Lung (tissue), 12 donors: ENCODE data around the gene ERCC1. TPM values are rescaled to one million over a fixed set of nuclear protein-coding genes. Genes with fewer than 3 reads are reported as not detected.
A peak's percentile ranks its signal among the peaks of the same experiment; 100 is the strongest.

Experiments used
- ATAC-seq: fragments of 200-7000 bp; cut with Tn5 transposase; one replicate; pipeline ENCODE4 v1.9.1; 2020; ENCODE audit warnings: moderate number of reproducible peaks; ENCODE audit not compliant: insufficient read depth, low FRiP score
- DNase-seq, 3 donors: peaks; one replicate each; pipeline ENCODE4 v3.0.0-alpha.2; 2013 to 2017
- H3K27ac ChIP-seq, 2 donors: one replicate each; pipeline ENCODE4 v1.5.1; 2013; ENCODE audit warnings: mild to moderate bottlenecking in 2 of 2, moderate library complexity in 2 of 2, control low read depth in 1 of 2, inconsistent platforms in 1 of 2, low read depth in 1 of 2, low read length in 1 of 2
- H3K27me3 ChIP-seq, 3 donors: one replicate each; pipeline ENCODE4 v1.5.1; 2013; ENCODE audit warnings: low read length in 2 of 3; ENCODE audit not compliant: control insufficient read depth in 3 of 3, insufficient read depth in 3 of 3
- H3K36me3 ChIP-seq, 4 donors: one replicate each; pipeline ENCODE4 v1.5.1; 2013; ENCODE audit warnings: low read length in 4 of 4, mild to moderate bottlenecking in 1 of 4, moderate library complexity in 1 of 4; ENCODE audit not compliant: control insufficient read depth in 4 of 4, insufficient read depth in 4 of 4
- H3K4me1 ChIP-seq, 5 donors: one replicate each; pipeline ENCODE4 v1.5.1; 2013; ENCODE audit warnings: low read length in 5 of 5, mild to moderate bottlenecking in 2 of 5, moderate library complexity in 1 of 5; ENCODE audit not compliant: control insufficient read depth in 5 of 5, insufficient read depth in 5 of 5
- H3K4me3 ChIP-seq: one replicate; pipeline ENCODE4 v1.5.1; 2013; ENCODE audit warnings: mild to moderate bottlenecking, control low read depth, moderate library complexity
- H3K9ac ChIP-seq, 2 donors: one replicate each; pipeline ENCODE4 v1.5.1; 2013; ENCODE audit warnings: low read length in 2 of 2, control low read depth in 1 of 2; ENCODE audit not compliant: insufficient read depth in 1 of 2
- H3K9me3 ChIP-seq, 4 donors: one replicate each; pipeline ENCODE4 v1.5.1; 2013; ENCODE audit warnings: low read length in 3 of 4, mild to moderate bottlenecking in 1 of 4, moderate library complexity in 1 of 4; ENCODE audit not compliant: control insufficient read depth in 4 of 4, insufficient read depth in 3 of 4
- CTCF ChIP-seq: IDR thresholded peaks from 2 replicates; pipeline ENCODE4 v1.5.1; 2012; ENCODE audit warnings: mild to moderate bottlenecking; ENCODE audit errors: control extremely low read depth, extremely low read depth
- WGBS, 2 donors: extraction: QIAGEN DNeasy Blood & Tissue Kit; methylation state at CpG; one replicate each; pipeline ENCODE4 v1.1.7; 2013; 5-methylcytosine and 5-hydroxymethylcytosine counted together
- polyA plus RNA-seq, 2 donors: library from polyadenylated mRNA; stranded (reverse); fragments of 200-250 nt; gene quantifications; one replicate each; pipeline ENCODE4 v1.2.1, GENCODE V29; 2013
- total RNA-seq, 2 donors: library from RNA; depleted of rRNA in 1 of 2; stranded (reverse); fragments of >200 nt in 1 of 2; gene quantifications; one replicate each; pipeline ENCODE4 v1.2.1, GENCODE V29; 2014 to 2021
- donor health status: control.
- donor health status: control.
- donor health status: Bipolar disorder and iron deficiency.
- donor health status: healthy.
- donor health status: DM: yes; HTN: yes; CAD: no.

The ERCC1 gene
- total and polyA plus RNA-seq, 4 donors = 53.2 to 82.3 (median 63.2) TPM

GRCh38 chr19:45421947-45422498, 1.7 kb downstream of the ERCC1 start:
- H3K36me3 ChIP-seq = peaks cover 2 to 27% (median 10%) of the 10 kb centered on the region in 4 donors
- no peaks in the 10 kb centered on the region for H3K27me3 ChIP-seq
- no peak for TF ChIP-seq CTCF
- no peak overlapping the region for H3K9ac ChIP-seq
- peak overlapping the region in 1 of 2 donors; percentile 42 for H3K27ac ChIP-seq
- no peaks in the 10 kb centered on the region for H3K9me3 ChIP-seq
- no peak for ATAC-seq
- 78 to 83% methylated on average over 6 of the region's 6 CpGs for WGBS, 2 donors
- peaks cover 0 to 14% (median 3%) of the 10 kb centered on the region in 5 donors for H3K4me1 ChIP-seq
- no peak for DNase-seq
- H3K4me3 ChIP-seq = no peak overlapping the region

GRCh38 chr19:45420871-45421270, 2.8 kb downstream of the ERCC1 start:
- ATAC-seq (no peak), DNase-seq (no peak)
- Histone ChIP-seq H3K9me3 (no peaks in the 10 kb centered on the region), H3K27me3 (no peaks in the 10 kb centered on the region), H3K4me1 (peaks cover 0 to 14% (median 3%) of the 10 kb centered on the region in 5 donors), H3K36me3 (peaks cover 2 to 32% (median 12%) of the 10 kb centered on the region in 4 donors), H3K27ac (no peak overlapping the region), H3K9ac (no peak overlapping the region), H3K4me3 (no peak overlapping the region)
- no peak for TF ChIP-seq CTCF
- 87 to 97% methylated on average over 6 of the region's 6 CpGs for WGBS, 2 donors

- Histone ChIP-seq H3K4me1 (peaks cover 0 to 14% (median 3%) of the 10 kb centered on the region in 5 donors), H3K9me3 (no peaks in the 10 kb centered on the region), H3K9ac (no peak overlapping the region), H3K27me3 (no peaks in the 10 kb centered on the region), H3K36me3 (peaks cover 2 to 34% (median 13%) of the 10 kb centered on the region in 4 donors), H3K4me3 (no peak overlapping the region), H3K27ac (no peak overlapping the region)
- DNase-seq = no peak
- ATAC-seq = no peak
- TF ChIP-seq CTCF = no peak
- WGBS, 2 donors = 79 to 87% methylated on average over 10 of the region's 10 CpGs
Observed at GRCh38 chr19:45420356-45420755, 3.4 kb downstream of the ERCC1 start.

- H3K27ac ChIP-seq = no peak overlapping the region
- 38 to 60% methylated on average over 3 of the region's 3 CpGs for WGBS, 2 donors
- no peaks in the 10 kb centered on the region for H3K9me3 ChIP-seq
- no peaks in the 10 kb centered on the region for H3K27me3 ChIP-seq
- ATAC-seq = no peak
- no peak overlapping the region for H3K4me3 ChIP-seq
- H3K9ac ChIP-seq = no peak overlapping the region
- peaks cover 2 to 34% (median 13%) of the 10 kb centered on the region in 4 donors for H3K36me3 ChIP-seq
- no peak for DNase-seq
- TF ChIP-seq CTCF = no peak
- H3K4me1 ChIP-seq = peaks cover 0 to 14% (median 3%) of the 10 kb centered on the region in 5 donors
Observed at GRCh38 chr19:45419895-45420294, 3.8 kb downstream of the ERCC1 start.
